Suprapubic skin (tissue), 4 donors: Measurements from ENCODE around the gene CSPG4. TPM values are rescaled to one million over a fixed set of nuclear protein-coding genes. Genes with fewer than 3 reads are reported as not detected.
"Not testable (repeated sequence)": the region's sequence is repeated elsewhere in the genome, so short reads cannot be mapped to it uniquely, and the experiment has no call there.

Source experiments
- DNase-seq, 2 donors: peaks; one replicate each; pipeline ENCODE4 v3.0.0-alpha.2; 2019; ENCODE audit warnings: low spot score in 2 of 2
- H3K27ac ChIP-seq: fragments of 200-600 bp; sonication (generic); one replicate; pipeline ENCODE4 v1.5.1; 2019
- H3K27me3 ChIP-seq: fragments of 200-600 bp; sonication (generic); one replicate; pipeline ENCODE4 v1.5.1; 2019
- H3K36me3 ChIP-seq: fragments of 200-600 bp; sonication (generic); one replicate; pipeline ENCODE4 v1.5.1; 2019
- H3K4me1 ChIP-seq: fragments of 200-600 bp; sonication (generic); one replicate; pipeline ENCODE4 v1.5.1; 2019
- H3K4me3 ChIP-seq: fragments of 200-600 bp; sonication (generic); one replicate; pipeline ENCODE4 v1.5.1; 2019; ENCODE audit warnings: mild to moderate bottlenecking
- H3K9me3 ChIP-seq: fragments of 200-600 bp; sonication (generic); one replicate; pipeline ENCODE4 v1.5.1; 2019
- CTCF ChIP-seq, 2 donors: fragments of 200-600 bp in 1 of 2; fragments of 450-650 bp in 1 of 2; sonication (generic) in 1 of 2; IDR thresholded peaks; one replicate each; pipeline ENCODE4 v1.5.1; 2016 to 2019; ENCODE audit warnings: antibody characterized with exemption in 2 of 2, mild to moderate bottlenecking in 1 of 2, moderate library complexity in 1 of 2
- EP300 ChIP-seq: sonication (generic); formaldehyde crosslinking; IDR thresholded peaks from one replicate; pipeline ENCODE4 v1.6.1; 2017; ENCODE audit warnings: antibody characterized with exemption
- POLR2A ChIP-seq, 2 donors: fragments of 450-650 bp; IDR thresholded peaks; one replicate each; pipeline ENCODE4 v1.6.1; 2017; ENCODE audit warnings: antibody characterized with exemption in 2 of 2, mild to moderate bottlenecking in 2 of 2, moderate library complexity in 2 of 2
- POLR2AphosphoS5 ChIP-seq, 3 donors: sonication (generic); formaldehyde crosslinking; IDR thresholded peaks; one replicate each; pipeline ENCODE4 v1.6.1; 2017; ENCODE audit warnings: antibody characterized with exemption in 3 of 3
- WGBS: methylation state at CpG from one replicate; pipeline ENCODE4 v1.1.5; 2018; 5-methylcytosine and 5-hydroxymethylcytosine counted together
- total RNA-seq, 4 donors: library from RNA; depleted of rRNA; stranded (reverse); fragments of >200 nt; gene quantifications; one replicate each; pipeline ENCODE4 v1.1.0, GENCODE V29; 2016

Gene CSPG4
- total RNA-seq, 4 donors from 2014 or later, result 12.8 to 19.7 (median 14.0) TPM

GRCh38 chr15:75714195-75714594, 1.5 kb upstream of the CSPG4 start:
- TF ChIP-seq POLR2AphosphoS5 (IDR thresholded peaks at IDR 0.05), result no peak
- no peak for TF ChIP-seq CTCF (IDR thresholded peaks at IDR 0.05)
- no peak for TF ChIP-seq POLR2A (IDR thresholded peaks at IDR 0.05)
- TF ChIP-seq EP300, result no peak
- H3K36me3 ChIP-seq, result no peaks in the 10 kb centered on the region
- DNase-seq, result no peak
- no peaks in the 10 kb centered on the region for H3K9me3 ChIP-seq
- H3K27ac ChIP-seq, result no peak overlapping the region
- H3K4me1 ChIP-seq, result peaks cover 54% of the 10 kb centered on the region
- H3K4me3 ChIP-seq, result no peak overlapping the region
- H3K27me3 ChIP-seq, result no peaks in the 10 kb centered on the region
- 76% methylated on average over 3 of the region's 3 CpGs for WGBS

- no peaks in the 10 kb centered on the region for H3K36me3 ChIP-seq
- WGBS, result 41% methylated on average over 4 of the region's 9 CpGs
- TF ChIP-seq CTCF (IDR thresholded peaks at IDR 0.05) (no peak), POLR2AphosphoS5 (IDR thresholded peaks at IDR 0.05) (no peak), POLR2A (IDR thresholded peaks at IDR 0.05) (no peak), EP300 (no peak)
- peak in 1 of 2 donors; percentile 66 for DNase-seq
- peaks cover 56% of the 10 kb centered on the region for H3K4me1 ChIP-seq
- H3K27ac ChIP-seq, result peak overlapping the region; percentile 60
- H3K27me3 ChIP-seq, result no peaks in the 10 kb centered on the region
- peak overlapping the region; percentile 52 for H3K4me3 ChIP-seq
- no peaks in the 10 kb centered on the region for H3K9me3 ChIP-seq
Measured at GRCh38 chr15:75713338-75713895, 769 bp upstream of the CSPG4 start.

- WGBS, result 29% methylated on average over 5 of the region's 7 CpGs
- Histone ChIP-seq H3K4me3 (peak overlapping the region; percentile 52), H3K4me1 (peaks cover 46% of the 10 kb centered on the region)
- not testable (repeated sequence) for H3K9me3 ChIP-seq, H3K36me3 ChIP-seq, H3K27me3 ChIP-seq, H3K27ac ChIP-seq, DNase-seq
Measured at GRCh38 chr15:75711495-75711894, 1.2 kb downstream of the CSPG4 start.

- Histone ChIP-seq H3K4me3 (peak overlapping the region; percentile 20), H3K4me1 (peaks cover 52% of the 10 kb centered on the region)
- H3K27ac ChIP-seq, result not testable (repeated sequence)
Measured at GRCh38 chr15:75710874-75711273, 1.8 kb downstream of the CSPG4 start.

GRCh38 chr15:75709458-75709857, 3.2 kb downstream of the CSPG4 start:
- not testable (repeated sequence) for H3K27ac ChIP-seq, H3K9me3 ChIP-seq, H3K36me3 ChIP-seq, H3K27me3 ChIP-seq, H3K4me3 ChIP-seq
- WGBS, result 33% methylated on average over 10 of the region's 15 CpGs
- peak in 1 of 2 donors; percentile 76 for DNase-seq
- peaks cover 57% of the 10 kb centered on the region for H3K4me1 ChIP-seq
- peak; percentile 58 for TF ChIP-seq EP300

More at GRCh38 chr15:75710874-75711273, 1.8 kb downstream of the CSPG4 start:
- not testable (repeated sequence) for DNase-seq, H3K27me3 ChIP-seq, H3K36me3 ChIP-seq, H3K9me3 ChIP-seq
- no CpG with 5 or more reads among the region's 5 CpGs for WGBS

- TF ChIP-seq POLR2A (IDR thresholded peaks at IDR 0.05) (no peak), EP300 (no peak), CTCF (IDR thresholded peaks at IDR 0.05) (no peak), POLR2AphosphoS5 (IDR thresholded peaks at IDR 0.05) (no peak)
Measured at GRCh38 chr15:75706682-75706954, 6.0 kb downstream of the CSPG4 start.

More at GRCh38 chr15:75706682-75706954, 6.0 kb downstream of the CSPG4 start:
- Histone ChIP-seq H3K4me1 (peaks cover 49% of the 10 kb centered on the region), H3K36me3 (no peaks in the 10 kb centered on the region), H3K27me3 (no peaks in the 10 kb centered on the region), H3K9me3 (no peaks in the 10 kb centered on the region), H3K4me3 (no peak overlapping the region), H3K27ac (no peak overlapping the region)
- no peak for DNase-seq
- WGBS, result 62% methylated on average over 2 of the region's 2 CpGs
